ENCODE measurements around the gene ZNF740. TPM values are rescaled to one million over a fixed set of nuclear protein-coding genes. Genes with fewer than 3 reads are reported as not detected.

The ZNF740 gene
- total RNA-seq, 2 experiments from 2014 or later, result 31.6 to 58.2 TPM

DNA sequence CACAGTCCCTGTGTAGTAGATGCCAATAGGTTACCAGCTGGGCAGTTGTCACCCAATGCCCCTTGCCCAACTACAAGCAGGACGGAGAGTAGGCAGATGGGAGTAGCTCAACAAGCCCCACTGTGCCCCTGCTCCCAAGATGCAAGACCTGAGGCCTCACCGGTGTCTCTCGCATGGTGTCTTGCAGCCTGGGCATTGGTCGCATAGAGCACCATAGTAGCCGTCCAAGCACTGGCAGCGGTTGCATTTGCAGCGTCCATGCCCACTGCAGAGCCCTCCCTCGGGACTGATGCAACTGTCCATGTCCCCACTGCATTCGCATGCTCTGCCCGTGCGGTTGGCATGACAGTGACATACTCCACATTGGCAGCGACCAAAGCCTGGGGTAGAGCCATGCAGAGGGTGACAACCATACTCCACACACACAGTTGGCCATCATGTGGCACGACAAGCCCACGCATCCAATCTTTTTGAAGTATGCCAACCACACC lies 12.1 kb downstream of the ZNF740 start:
- ChIA-PET CTCF (ENCODE audit: unreplicated experiment) (interaction anchor here (1.9 kb wide), 1 partner anchor 32 kb away, joined by 4 read pairs; no protein-coding TSS in a partner anchor), POLR2A (interaction anchor here (0.7 kb wide), 1 partner anchor 11 kb away, joined by 3 read pairs; no protein-coding TSS in a partner anchor)
- no TSS peak for BruUV-seq (replicated peaks)
- no peak for TF ChIP-seq EZH2phosphoT487 (IDR thresholded peaks at IDR 0.05; ENCODE audit: borderline replicate concordance, low read depth, low read length)
- TF ChIP-seq, protein P1, sequence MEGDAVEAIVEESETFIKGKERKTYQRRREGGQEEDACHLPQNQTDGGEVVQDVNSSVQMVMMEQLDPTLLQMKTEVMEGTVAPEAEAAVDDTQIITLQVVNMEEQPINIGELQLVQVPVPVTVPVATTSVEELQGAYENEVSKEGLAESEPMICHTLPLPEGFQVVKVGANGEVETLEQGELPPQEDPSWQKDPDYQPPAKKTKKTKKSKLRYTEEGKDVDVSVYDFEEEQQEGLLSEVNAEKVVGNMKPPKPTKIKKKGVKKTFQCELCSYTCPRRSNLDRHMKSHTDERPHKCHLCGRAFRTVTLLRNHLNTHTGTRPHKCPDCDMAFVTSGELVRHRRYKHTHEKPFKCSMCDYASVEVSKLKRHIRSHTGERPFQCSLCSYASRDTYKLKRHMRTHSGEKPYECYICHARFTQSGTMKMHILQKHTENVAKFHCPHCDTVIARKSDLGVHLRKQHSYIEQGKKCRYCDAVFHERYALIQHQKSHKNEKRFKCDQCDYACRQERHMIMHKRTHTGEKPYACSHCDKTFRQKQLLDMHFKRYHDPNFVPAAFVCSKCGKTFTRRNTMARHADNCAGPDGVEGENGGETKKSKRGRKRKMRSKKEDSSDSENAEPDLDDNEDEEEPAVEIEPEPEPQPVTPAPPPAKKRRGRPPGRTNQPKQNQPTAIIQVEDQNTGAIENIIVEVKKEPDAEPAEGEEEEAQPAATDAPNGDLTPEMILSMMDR (conservative IDR thresholded peaks at IDR 0.05; ENCODE audit: low read length), result no peak
- Histone ChIP-seq H3K79me2 (ENCODE audit: insufficient read depth, low read depth, low read length) (no peaks in the 10 kb centered on the region), H3K4me1 (ENCODE audit: insufficient read depth, low read length, poor library complexity, severe bottlenecking) (no peaks in the 10 kb centered on the region), H3K9me2 (ENCODE audit: insufficient read depth, low read length) (no peaks in the 10 kb centered on the region), H3K4me3 (ENCODE audit: low read depth, low read length, poor library complexity, severe bottlenecking) (no peak overlapping the region), H3K27ac (ENCODE audit: low read depth, low read length, poor library complexity, severe bottlenecking) (no peak overlapping the region), H3K9me3 (ENCODE audit: low read length) (no peaks in the 10 kb centered on the region), H2AFZ (ENCODE audit: low read length) (no peak overlapping the region), H3K4me2 (ENCODE audit: low read length) (no peak overlapping the region), H3K36me3 (ENCODE audit: insufficient read depth, low read length) (peaks cover 96% of the 10 kb centered on the region), H4K20me1 (ENCODE audit: insufficient read depth, low read length) (no peaks in the 10 kb centered on the region)
- intact Hi-C loops (cut with micrococcal nuclease; ENCODE audit: unreplicated experiment), result no loop called here
- DNase-seq (ENCODE audit: low spot score), result no peak

DNA sequence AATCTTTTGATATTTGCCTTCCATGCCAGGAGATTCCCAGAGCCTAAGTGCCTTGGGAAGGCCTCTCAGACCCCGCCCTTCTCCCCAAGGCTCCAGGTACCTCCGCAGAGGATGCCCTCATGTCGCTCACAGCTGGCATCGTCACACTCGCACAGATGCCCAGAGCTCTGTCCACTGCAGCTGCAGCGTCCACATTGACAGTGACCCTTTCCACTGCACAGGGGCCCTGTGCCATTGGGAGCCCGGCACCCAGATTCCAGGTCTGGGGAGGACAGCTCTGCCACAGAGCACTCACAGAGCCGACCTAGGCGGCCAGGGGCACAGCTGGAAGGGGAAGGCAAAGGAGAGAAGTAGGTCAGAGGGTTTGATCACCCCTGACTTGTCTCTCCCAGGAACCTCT lies 12.5 kb downstream of the ZNF740 start:
- H2AFZ ChIP-seq (ENCODE audit: low read length), result no peak overlapping the region
- no peaks in the 10 kb centered on the region; the same call in 1 of the 2 replicates for H3K79me2 ChIP-seq (ENCODE audit: insufficient read depth, low read depth, low read length)
- intact Hi-C loops (cut with micrococcal nuclease; ENCODE audit: unreplicated experiment), result no loop called here
- H3K4me2 ChIP-seq (ENCODE audit: low read length), result no peak overlapping the region
- H3K9me2 ChIP-seq (ENCODE audit: insufficient read depth, low read length), result no peaks in the 10 kb centered on the region
- H3K4me1 ChIP-seq (ENCODE audit: insufficient read depth, low read length, poor library complexity, severe bottlenecking), result peaks cover 2% of the 10 kb centered on the region
- ChIA-PET CTCF (ENCODE audit: unreplicated experiment) (interaction anchor here (1.9 kb wide), 1 partner anchor 33 kb away, joined by 4 read pairs; no protein-coding TSS in a partner anchor), POLR2A (no interaction called here)
- peaks cover 96% of the 10 kb centered on the region for H3K36me3 ChIP-seq (ENCODE audit: insufficient read depth, low read length)
- H3K4me3 ChIP-seq (ENCODE audit: low read depth, low read length, poor library complexity, severe bottlenecking), result no peak overlapping the region
- DNase-seq (ENCODE audit: low spot score), result no peak
- no peaks in the 10 kb centered on the region for H3K9me3 ChIP-seq (ENCODE audit: low read length)
- TF ChIP-seq EZH2phosphoT487 (IDR thresholded peaks at IDR 0.05; ENCODE audit: borderline replicate concordance, low read depth, low read length), result no peak
- TF ChIP-seq, protein P1 (conservative IDR thresholded peaks at IDR 0.05; ENCODE audit: low read length), result no peak
- no peak overlapping the region for H3K27ac ChIP-seq (ENCODE audit: low read depth, low read length, poor library complexity, severe bottlenecking)
- BruUV-seq (replicated peaks), result no TSS peak
- no peaks in the 10 kb centered on the region for H4K20me1 ChIP-seq (ENCODE audit: insufficient read depth, low read length)

DNA sequence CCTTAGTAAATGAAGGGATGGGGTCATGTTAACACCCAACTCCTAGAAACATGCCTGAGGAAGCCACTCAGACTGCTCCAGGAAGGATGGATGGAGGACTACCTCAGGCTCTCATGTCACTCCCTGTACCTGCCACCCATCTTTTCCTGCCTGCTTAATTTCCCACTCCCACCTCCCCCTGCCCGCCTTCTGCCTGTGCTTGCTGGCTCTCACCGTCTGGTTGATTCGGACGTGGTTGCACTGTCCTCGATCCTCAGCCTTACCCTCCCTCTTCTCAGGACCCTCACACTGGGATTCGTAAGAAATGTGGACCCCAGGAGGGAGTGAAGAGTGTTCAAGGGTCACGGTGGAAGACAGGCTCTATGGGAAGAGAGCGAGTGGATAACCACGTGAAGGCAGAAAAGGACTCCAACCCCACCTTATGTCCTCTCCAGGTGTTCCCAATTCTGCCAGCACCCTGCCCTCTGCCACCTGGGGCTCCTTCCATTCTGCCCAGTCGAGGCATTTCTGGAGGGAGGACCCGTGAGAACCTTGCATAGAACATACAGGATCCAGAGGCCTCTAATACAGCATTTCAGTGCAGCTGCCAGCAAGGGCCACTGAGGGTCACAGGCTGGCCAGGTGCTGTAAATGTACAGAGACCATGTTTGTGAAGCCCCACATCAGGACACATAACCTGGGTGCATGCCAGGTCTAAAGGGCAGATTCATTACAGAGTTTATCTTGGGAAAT lies 13.6 kb downstream of the ZNF740 start:
- Histone ChIP-seq H4K20me1 (ENCODE audit: insufficient read depth, low read length) (no peaks in the 10 kb centered on the region), H3K36me3 (ENCODE audit: insufficient read depth, low read length) (peaks cover 96% of the 10 kb centered on the region), H3K4me1 (ENCODE audit: insufficient read depth, low read length, poor library complexity, severe bottlenecking) (peaks cover 13% of the 10 kb centered on the region), H2AFZ (ENCODE audit: low read length) (no peak overlapping the region), H3K27ac (ENCODE audit: low read depth, low read length, poor library complexity, severe bottlenecking) (no peak overlapping the region), H3K4me3 (ENCODE audit: low read depth, low read length, poor library complexity, severe bottlenecking) (no peak overlapping the region), H3K79me2 (ENCODE audit: insufficient read depth, low read depth, low read length) (peaks cover 5% of the 10 kb centered on the region; the same call in 1 of the 2 replicates), H3K9me2 (ENCODE audit: insufficient read depth, low read length) (no peaks in the 10 kb centered on the region), H3K4me2 (ENCODE audit: low read length) (no peak overlapping the region), H3K9me3 (ENCODE audit: low read length) (no peaks in the 10 kb centered on the region)
- no peak for DNase-seq (ENCODE audit: low spot score)
- no TSS peak for BruUV-seq (replicated peaks)
- POLR2A ChIA-PET, result interaction anchor here (1.0 to 1.3 kb wide), 2 partner anchors 9 to 14 kb away, joined by 4 to 8 read pairs; partner anchors contain the start of genes CSAD and ZNF740
- CTCF ChIA-PET (ENCODE audit: unreplicated experiment), result interaction anchor here (0.6 to 1.0 kb wide), 2 partner anchors 9 to 130 kb away, joined by 3 read pairs; no protein-coding TSS in a partner anchor
- intact Hi-C loops (cut with micrococcal nuclease; ENCODE audit: unreplicated experiment), result no loop called here
- TF ChIP-seq, protein P1 (conservative IDR thresholded peaks at IDR 0.05; ENCODE audit: low read length), result no peak

Measured in OCI-LY7 (cell line).